ENCODE data around the gene TAOK1. TPM values are rescaled to one million over a fixed set of nuclear protein-coding genes. Genes with fewer than 3 reads are reported as not detected.
"Not testable (repeated sequence)": the region's sequence is repeated elsewhere in the genome, so short reads cannot be mapped to it uniquely, and the experiment has no call there.

The TAOK1 gene
- total RNA-seq, 1 donor from 2014 or later, result 54.0 TPM

DNA sequence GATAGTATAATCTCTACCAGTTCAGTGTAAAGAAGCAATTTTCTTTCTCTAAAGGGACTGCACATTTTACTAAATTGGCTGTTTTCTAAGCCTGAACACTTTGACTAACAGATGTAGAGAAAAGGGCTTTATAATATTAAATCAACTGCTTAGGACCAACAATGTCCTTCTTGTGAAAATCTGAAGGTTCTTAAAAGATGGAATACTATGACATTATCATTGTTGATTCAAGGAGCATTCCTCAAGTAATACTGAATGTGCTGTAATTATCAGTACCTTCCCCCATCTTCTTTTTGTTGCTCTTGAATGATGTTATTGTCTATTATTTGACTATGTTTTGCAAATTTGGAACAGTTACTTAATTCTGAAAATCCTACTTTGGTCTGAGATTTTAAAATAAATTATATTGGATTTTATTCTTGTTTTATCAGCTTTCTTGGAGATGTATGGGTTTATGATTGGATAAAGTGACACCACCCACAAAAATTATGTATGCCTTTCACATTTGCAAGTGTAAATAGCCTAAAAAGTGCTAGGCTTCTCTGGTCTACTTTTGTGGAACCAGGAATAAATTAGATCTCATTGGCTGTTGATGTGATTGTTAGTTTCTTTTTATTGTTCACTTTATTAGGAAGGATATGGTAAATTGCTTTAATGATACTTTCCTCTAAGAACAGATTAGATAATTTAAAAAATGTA lies 53.0 kb downstream of the TAOK1 start:
- no peak for DNase-seq (ENCODE audit: low read depth, low spot score)

DNA sequence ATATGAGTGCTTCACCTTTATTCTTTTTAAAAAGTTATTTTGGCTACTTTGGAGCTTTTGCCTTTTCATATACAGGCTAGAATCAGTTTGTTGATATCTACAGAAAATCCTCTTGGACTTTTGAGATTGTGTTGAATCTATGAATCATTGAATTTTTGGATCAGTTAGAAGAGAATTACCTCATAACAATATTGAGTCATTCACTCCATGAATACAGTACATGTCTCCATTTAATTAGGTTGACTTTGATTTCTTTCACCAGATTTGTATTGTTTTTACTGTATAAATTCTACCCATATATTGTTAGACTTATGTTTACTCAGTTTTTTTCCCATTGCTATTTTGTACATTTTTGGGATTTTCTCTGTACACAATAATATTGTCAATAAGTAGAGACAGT lies 54.4 kb downstream of the TAOK1 start:
- no peak for DNase-seq (ENCODE audit: low read depth, low spot score)

DNA sequence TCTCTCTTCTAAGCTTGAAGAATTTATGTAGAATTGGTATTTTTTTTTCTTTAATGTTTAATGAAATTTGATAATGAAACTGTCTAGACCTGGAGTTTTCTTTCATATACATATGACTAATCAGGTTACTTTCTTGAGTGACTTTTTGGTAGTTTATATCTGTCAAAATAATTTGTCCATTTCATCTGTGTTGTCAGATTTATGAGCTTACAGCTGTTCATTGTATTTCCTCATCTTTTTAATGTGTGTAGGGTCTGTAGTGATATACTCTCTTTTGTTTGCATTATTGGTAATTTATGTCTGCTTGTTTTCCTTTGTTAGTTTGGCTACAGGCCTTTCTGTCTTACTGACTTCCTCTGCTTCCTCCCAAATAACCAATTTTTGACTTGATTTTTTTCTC lies 55.7 kb downstream of the TAOK1 start:
- DNase-seq (ENCODE audit: low read depth, low spot score), result no peak

- no peak for DNase-seq (ENCODE audit: low read depth, low spot score)
Measured at GRCh38 chr17:29449865-29450671, 59.9 kb downstream of the TAOK1 start.

DNA sequence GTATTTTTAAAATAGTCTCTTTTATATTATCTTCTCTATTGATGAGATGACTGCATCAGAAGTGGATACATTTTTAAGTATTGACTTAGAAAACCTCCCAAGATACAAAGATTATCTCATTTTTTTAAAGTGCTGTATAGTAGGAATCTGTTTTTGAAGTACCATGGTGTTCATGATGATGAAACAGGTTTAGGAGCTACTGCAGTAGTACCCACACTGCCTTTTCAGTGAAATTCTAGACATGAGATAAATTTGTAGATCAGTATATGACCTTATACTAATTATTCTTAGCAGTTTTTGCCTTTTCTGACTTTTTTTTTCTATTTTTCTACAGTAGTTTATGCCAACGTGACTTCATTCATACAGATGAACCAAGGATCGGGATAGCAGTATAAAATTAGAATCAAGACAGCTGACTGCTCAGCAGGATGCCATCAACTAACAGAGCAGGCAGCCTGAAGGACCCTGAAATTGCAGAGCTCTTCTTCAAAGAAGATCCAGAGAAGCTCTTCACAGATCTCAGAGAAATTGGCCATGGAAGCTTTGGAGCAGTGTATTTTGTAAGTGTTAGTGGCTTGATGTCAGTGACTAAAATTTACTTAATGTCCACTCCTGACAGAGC lies 61.1 kb downstream of the TAOK1 start:
- DNase-seq (ENCODE audit: low read depth, low spot score), result no peak

- DNase-seq (ENCODE audit: low read depth, low spot score), result no peak
Measured at GRCh38 chr17:29458066-29458465, 67.9 kb downstream of the TAOK1 start.

DNA sequence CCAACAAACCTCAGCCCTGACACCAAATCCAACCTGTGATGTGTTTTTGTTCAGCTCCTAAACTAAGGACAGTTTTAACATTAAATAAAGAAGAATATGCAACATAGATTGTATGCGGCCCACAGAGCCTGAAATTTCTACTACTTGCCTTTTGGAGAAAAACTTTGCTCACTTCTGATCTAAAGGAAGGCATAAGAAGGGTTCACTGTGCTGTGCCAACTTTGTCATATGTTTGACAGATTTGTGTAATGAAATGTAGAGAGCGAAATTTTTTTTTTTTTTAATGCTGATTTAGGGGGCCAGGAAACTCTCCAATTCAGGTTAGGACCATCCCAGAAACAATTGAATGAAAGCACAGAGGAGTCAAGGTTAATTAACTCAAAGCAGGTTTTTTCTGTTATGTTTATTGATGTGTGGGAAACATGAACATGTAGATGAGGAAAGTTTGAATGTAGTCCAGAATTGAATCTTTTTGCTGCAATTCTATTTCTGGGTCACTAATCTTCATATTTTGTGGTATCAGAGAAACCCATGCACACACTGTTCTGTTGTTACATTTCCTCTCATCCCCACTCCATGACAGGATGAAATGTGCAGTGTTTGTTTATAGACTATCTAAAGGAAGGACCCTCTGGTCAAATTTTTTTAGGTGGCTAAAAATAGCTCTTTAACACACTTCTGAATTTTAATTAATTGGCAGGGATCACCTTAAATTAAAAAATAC lies 71.5 kb downstream of the TAOK1 start:
- no peak for DNase-seq (ENCODE audit: low read depth, low spot score)

GRCh38 chr17:29469276-29469675 lies 79.1 kb downstream of the TAOK1 start:
- DNase-seq (ENCODE audit: low read depth, low spot score), result no peak

GRCh38 chr17:29473437-29473836 lies 83.3 kb downstream of the TAOK1 start:
- DNase-seq (ENCODE audit: low read depth, low spot score), result not testable (repeated sequence)

DNA sequence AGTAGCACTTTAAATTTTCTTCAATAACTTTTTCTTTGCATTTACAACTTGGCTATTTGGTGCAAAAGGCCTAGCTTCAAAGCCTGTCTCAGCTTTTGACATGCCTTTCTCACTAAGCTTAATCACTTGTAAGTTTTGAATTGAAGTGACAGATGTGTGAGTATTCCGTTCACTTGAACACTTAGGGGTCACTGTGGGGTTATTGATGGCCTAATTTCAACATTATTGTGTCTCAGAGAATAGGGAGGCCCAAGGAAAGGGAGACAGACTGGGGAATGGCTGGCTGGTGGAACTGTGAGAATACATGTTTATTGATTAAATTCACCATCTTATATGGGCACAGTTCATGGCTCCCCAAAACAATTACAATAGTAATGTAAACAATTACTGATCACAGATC lies 84.1 kb downstream of the TAOK1 start:
- DNase-seq (ENCODE audit: low read depth, low spot score), result no peak

GRCh38 chr17:29475891-29476290 lies 85.7 kb downstream of the TAOK1 start:
- no peak for DNase-seq (ENCODE audit: low read depth, low spot score)

DNA sequence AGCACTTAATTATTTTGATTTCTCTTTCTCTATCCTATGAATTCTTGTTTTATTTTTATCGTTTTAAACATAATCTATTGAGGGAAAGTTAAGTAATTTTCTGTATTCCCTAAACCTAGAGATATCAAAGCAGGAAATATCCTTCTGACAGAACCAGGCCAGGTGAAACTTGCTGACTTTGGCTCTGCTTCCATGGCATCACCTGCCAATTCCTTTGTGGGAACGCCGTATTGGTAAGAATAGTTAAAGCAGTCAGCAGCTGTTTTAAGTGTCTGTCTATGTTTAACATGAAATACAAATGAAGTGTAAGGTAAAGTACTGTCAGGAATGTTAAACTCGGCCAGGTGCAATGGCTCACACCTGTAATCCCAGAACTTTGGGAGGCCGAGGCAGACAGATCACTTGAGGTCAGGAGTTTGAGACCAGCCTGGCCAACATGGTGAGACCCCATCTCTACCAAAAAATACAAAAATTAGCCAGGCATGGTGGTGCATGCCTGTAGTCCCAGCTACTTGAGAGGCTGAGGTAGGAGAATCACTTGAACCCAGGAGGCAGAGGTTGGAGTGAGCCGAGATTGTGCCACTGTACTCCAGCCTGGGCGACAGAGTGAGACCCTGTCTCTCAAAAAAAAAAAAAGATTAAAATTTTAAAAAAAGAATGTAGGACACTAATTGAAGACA lies 90.2 kb downstream of the TAOK1 start:
- not testable (repeated sequence) for DNase-seq (ENCODE audit: low read depth, low spot score)

DNA sequence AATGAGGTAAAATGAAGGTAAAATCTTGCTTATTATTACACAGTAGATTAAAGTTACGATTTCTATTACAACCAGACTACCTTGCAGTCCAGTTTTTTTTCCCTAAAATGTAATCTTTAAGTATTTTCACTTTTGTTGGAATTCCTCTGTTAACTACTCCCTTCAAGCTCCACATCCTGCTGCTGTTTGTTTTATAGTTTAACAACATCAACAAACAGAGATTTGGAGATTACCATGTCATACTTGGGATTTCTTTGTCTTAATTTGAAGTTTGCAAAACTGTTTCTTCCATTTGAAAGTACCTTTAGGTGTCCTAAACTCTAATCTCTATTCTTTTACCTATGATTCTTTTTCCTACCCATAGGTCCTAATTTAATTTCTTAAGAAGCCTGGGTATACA lies 93.3 kb downstream of the TAOK1 start:
- no peak for DNase-seq (ENCODE audit: low read depth, low spot score)

- DNase-seq (ENCODE audit: low read depth, low spot score), result no peak
Measured at GRCh38 chr17:29495011-29495410, 104.8 kb downstream of the TAOK1 start.

GRCh38 chr17:29504711-29505110 lies 114.5 kb downstream of the TAOK1 start:
- no peak for DNase-seq (ENCODE audit: low read depth, low spot score)

DNA sequence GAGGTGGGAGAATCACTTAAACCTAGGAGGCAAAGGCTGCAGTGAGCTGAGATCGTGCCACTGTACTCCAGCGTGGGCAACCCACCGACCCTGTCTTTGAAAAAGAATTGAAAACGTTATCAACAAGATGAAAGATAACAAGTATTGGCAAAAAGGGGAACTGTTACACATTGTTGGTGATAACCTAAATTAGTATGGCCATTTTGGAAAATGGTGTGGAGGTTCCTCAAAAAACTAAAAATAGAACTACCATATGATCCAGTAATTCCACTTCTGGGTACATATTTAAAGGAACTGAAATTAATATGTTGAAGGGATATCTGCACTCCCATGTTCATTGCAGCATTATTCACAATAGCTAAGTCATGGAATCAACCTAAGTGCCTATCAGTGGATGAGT lies 115.7 kb downstream of the TAOK1 start:
- no peak for DNase-seq (ENCODE audit: low read depth, low spot score)

DNA sequence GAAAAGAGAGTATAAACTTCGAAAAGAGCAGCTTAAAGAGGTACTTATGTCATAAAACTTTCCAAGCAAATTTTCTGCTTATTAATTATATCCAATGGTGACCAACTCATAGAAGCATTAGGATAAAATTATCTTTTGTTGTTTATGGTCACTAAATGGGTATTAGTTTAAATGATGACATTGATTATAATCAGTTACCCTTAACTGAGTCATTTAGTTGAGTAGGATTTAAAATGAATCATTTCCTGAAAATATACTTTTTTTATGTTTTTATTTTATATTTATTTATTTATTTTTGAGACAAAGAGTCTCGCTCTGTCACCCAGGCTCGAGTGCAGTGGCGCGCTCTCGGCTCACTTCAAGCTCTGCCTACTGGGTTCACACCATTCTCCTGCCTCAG lies 120.8 kb downstream of the TAOK1 start:
- no peak for DNase-seq (ENCODE audit: low read depth, low spot score)

- no peak for DNase-seq (ENCODE audit: low read depth, low spot score)
Measured at GRCh38 chr17:29514792-29515191, 124.6 kb downstream of the TAOK1 start.

- no peak for DNase-seq (ENCODE audit: low read depth, low spot score)
Measured at GRCh38 chr17:29518359-29518758, 128.2 kb downstream of the TAOK1 start.

DNA sequence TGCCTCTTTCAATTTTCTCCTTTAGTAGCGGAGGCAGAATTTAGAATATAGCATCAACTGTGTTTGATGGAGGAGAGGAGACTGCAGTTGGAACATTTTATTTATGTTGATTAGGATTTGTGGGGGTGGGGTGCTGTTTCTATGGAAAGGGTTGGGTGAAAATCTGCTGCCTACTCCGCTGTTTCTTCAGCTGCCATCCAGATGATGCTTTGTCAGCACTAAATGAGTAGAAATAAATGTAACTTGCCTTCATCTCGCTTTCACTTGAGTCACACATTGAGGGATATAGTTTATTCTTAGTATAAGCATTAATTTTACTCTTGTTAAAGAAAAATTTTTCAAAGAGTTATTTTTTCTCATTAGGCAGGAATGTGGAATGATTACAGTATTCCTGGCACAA lies 134.5 kb downstream of the TAOK1 start:
- DNase-seq (ENCODE audit: low read depth, low spot score), result no peak

DNA sequence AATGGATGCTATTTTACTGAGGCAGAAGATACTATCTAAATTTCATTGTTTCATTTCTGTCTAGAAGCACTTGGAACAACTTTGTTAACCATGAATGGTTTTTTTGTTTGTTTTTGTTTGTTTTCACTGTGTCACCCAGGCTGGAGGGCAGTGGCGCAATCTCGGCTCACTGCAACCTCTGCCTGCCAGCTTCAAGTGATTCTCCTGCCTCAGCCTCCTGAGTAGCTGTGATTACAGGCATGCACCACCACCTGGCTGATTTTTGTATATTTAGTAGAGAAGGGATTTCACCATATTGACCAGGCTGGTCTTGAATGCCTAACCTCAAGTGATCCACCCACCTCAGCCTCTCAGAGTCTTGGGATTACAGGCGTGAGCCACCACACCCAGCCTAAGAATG lies 136.2 kb downstream of the TAOK1 start:
- no peak for DNase-seq (ENCODE audit: low read depth, low spot score)
